Neuronal stem cell (in vitro differentiated cells): ENCODE results near the gene TSC22D2.

Experiments
- DNase-seq: peaks from one replicate; pipeline ENCODE4 v3.0.0-alpha.2; 2013; ENCODE audit warnings: low spot score
- H2AFZ ChIP-seq: one replicate; pipeline ENCODE4 v1.6.1; 2013; ENCODE audit warnings: mild to moderate bottlenecking, low read length, inconsistent platforms
- H2AK5ac ChIP-seq: 2 replicates; pipeline ENCODE4 v1.6.1; 2013; ENCODE audit warnings: low read depth, mild to moderate bottlenecking, inconsistent platforms, low read length, moderate library complexity, mixed read lengths
- H2BK120ac ChIP-seq: 2 replicates; pipeline ENCODE4 v1.6.1; 2013; ENCODE audit warnings: low read depth, mild to moderate bottlenecking, inconsistent platforms, low read length, moderate library complexity, mixed read lengths
- H2BK12ac ChIP-seq: one replicate; pipeline ENCODE4 v1.6.1; 2013; ENCODE audit warnings: low read length, inconsistent platforms
- H2BK15ac ChIP-seq: 2 replicates; pipeline ENCODE4 v1.6.1; 2013; ENCODE audit warnings: mild to moderate bottlenecking, low read length, inconsistent platforms, mixed read lengths
- H2BK5ac ChIP-seq: one replicate; pipeline ENCODE4 v1.6.1; 2013; ENCODE audit warnings: inconsistent platforms, mild to moderate bottlenecking, low read length, moderate library complexity
- H3K14ac ChIP-seq: one replicate; pipeline ENCODE4 v1.6.1; 2013; ENCODE audit warnings: low read length, inconsistent platforms
- H3K18ac ChIP-seq: 2 replicates; pipeline ENCODE4 v1.6.1; 2013; ENCODE audit warnings: low read length, inconsistent platforms
- H3K23ac ChIP-seq: 2 replicates; pipeline ENCODE4 v1.6.1; 2013; ENCODE audit warnings: low read depth, mild to moderate bottlenecking, mixed read lengths, low read length, inconsistent platforms; ENCODE audit not compliant: poor library complexity
- H3K27ac ChIP-seq: replicated peaks from 3 replicates; pipeline ENCODE4 v1.5.1; 2013; ENCODE audit warnings: low read length, inconsistent platforms
- H3K27me3 ChIP-seq, 3 experiments: 2 replicates each; pipeline ENCODE4 v1.6.1; 2013; ENCODE audit warnings: low read length in 3 of 3, mild to moderate bottlenecking in 2 of 3, inconsistent platforms in 1 of 3, low read depth in 1 of 3, mixed read lengths in 1 of 3, moderate library complexity in 1 of 3; ENCODE audit not compliant: control insufficient read depth in 3 of 3, insufficient read depth in 3 of 3
- H3K36me3 ChIP-seq, 2 donors: replicated peaks in 1 of 2; 2 replicates each; pipeline ENCODE4 v1.6.1; 2013; ENCODE audit warnings: low read length in 2 of 2; ENCODE audit not compliant: control insufficient read depth in 2 of 2, insufficient read depth in 2 of 2
- H3K4ac ChIP-seq: 2 replicates; pipeline ENCODE4 v1.6.1; 2013; ENCODE audit warnings: inconsistent platforms, mild to moderate bottlenecking, low read length, moderate library complexity
- H3K4me1 ChIP-seq, 2 donors: 1 replicate in 1 of 2; 2 replicates in 1 of 2; pipeline ENCODE4 v1.6.1; 2013; ENCODE audit warnings: low read length in 2 of 2, low read depth in 1 of 2; ENCODE audit not compliant: control insufficient read depth in 2 of 2, insufficient read depth in 1 of 2
- H3K4me2 ChIP-seq: one replicate; pipeline ENCODE4 v1.6.1; 2013; ENCODE audit warnings: mild to moderate bottlenecking, low read length, inconsistent platforms; ENCODE audit not compliant: insufficient read depth, poor library complexity, severe bottlenecking
- H3K4me3 ChIP-seq, 2 donors: 2 replicates each; pipeline ENCODE4 v1.5.1; 2013; ENCODE audit warnings: low read length in 2 of 2, mild to moderate bottlenecking in 2 of 2, inconsistent platforms in 1 of 2, moderate library complexity in 1 of 2
- H3K79me1 ChIP-seq: one replicate; pipeline ENCODE4 v1.6.1; 2013; ENCODE audit warnings: low read depth, mild to moderate bottlenecking, inconsistent platforms, low read length, moderate library complexity
- H3K9ac ChIP-seq: one replicate; pipeline ENCODE4 v1.6.1; 2013; ENCODE audit warnings: mild to moderate bottlenecking, low read depth, low read length, inconsistent platforms; ENCODE audit not compliant: poor library complexity
- H3K9me3 ChIP-seq, 2 donors: replicated peaks in 1 of 2; 2 replicates each; pipeline versions ENCODE3 to v1.6.1; 2013; ENCODE audit warnings: low read length in 2 of 2, mild to moderate bottlenecking in 2 of 2, inconsistent platforms in 1 of 2, low read depth in 1 of 2, mixed read lengths in 1 of 2, moderate library complexity in 1 of 2; ENCODE audit not compliant: control insufficient read depth in 2 of 2, insufficient read depth in 1 of 2
- H4K8ac ChIP-seq: one replicate; pipeline ENCODE4 v1.6.1; 2013; ENCODE audit warnings: low read depth, mild to moderate bottlenecking, inconsistent platforms, low read length, moderate library complexity
- H4K91ac ChIP-seq: one replicate; pipeline ENCODE4 v1.6.1; 2013; ENCODE audit warnings: low read length, low read depth, mild to moderate bottlenecking, inconsistent platforms; ENCODE audit not compliant: poor library complexity
- WGBS, 2 donors: extraction: QIAGEN DNeasy Blood & Tissue Kit; methylation state at CpG; one replicate each; pipeline ENCODE4 v1.1.7; 2013; ENCODE audit warnings: missing lambda C conversion rate in 2 of 2, mixed read lengths in 1 of 2; ENCODE audit not compliant: insufficient read length in 2 of 2, insufficient replicate concordance in 1 of 2; ENCODE audit errors: extremely low coverage in 2 of 2; 5-methylcytosine and 5-hydroxymethylcytosine counted together

Gene TSC22D2

DNA sequence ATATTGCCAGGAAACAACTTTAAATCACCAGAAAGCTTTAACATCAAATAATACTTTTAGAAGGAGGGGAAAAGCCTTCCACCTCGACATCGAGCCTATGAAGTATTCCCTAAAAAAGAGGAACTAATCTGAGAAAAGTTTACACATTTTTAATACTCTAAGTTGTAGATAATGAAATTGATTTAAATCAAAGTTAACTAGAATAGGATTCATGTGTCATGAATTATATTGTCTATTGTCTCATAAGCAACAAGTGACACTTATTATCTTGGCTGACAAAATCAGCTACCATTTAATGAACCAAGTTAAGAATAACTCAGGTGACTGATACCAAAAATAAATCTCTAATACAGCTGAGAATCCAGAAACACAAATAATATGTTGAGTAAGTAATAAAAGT lies 56.6 kb downstream of the TSC22D2 start:
- no peak overlapping the region for H3K14ac ChIP-seq
- no peak overlapping the region for H3K4me3 ChIP-seq
- no CpG with 5 or more reads among the region's 2 CpGs for WGBS, 2 donors
- DNase-seq = no peak
- no peak overlapping the region for H2BK5ac ChIP-seq
- H3K4me1 ChIP-seq = no peaks in the 10 kb centered on the region
- H4K8ac ChIP-seq = no peak overlapping the region
- H2AFZ ChIP-seq = no peak overlapping the region
- H2BK15ac ChIP-seq = no peak overlapping the region
- no peaks in the 10 kb centered on the region for H3K79me1 ChIP-seq
- no peak overlapping the region for H3K23ac ChIP-seq
- H2BK120ac ChIP-seq = no peak overlapping the region
- peaks cover 0 to 9% of the 10 kb centered on the region in 2 donors for H3K36me3 ChIP-seq
- H3K18ac ChIP-seq = no peak overlapping the region
- no peak overlapping the region for H3K9ac ChIP-seq
- no peak overlapping the region for H3K27ac ChIP-seq
- H3K4me2 ChIP-seq = no peak overlapping the region
- no peaks in the 10 kb centered on the region for H3K27me3 ChIP-seq
- no peak overlapping the region for H2AK5ac ChIP-seq
- no peak overlapping the region for H4K91ac ChIP-seq
- H2BK12ac ChIP-seq = no peak overlapping the region
- H3K4ac ChIP-seq = no peak overlapping the region
- H3K9me3 ChIP-seq = no peaks in the 10 kb centered on the region

DNA sequence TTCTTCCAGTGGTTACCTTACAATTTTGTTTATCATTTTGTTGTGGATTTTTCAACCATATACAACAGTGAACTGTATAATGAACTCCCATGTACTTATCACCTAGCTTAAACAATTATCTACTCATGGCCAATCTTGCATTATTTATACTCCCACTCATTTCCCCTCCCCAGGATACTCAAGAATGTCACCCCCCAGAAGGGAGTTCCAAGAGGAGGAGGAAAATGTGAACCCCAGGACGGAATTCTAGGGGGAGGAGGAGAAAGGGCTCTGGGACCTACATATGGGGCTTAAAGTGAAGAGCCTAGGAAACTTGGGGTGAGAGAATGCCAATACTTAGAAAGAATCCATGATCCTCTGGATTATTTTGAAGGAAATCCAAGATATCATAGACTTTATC lies 59.3 kb downstream of the TSC22D2 start:
- Histone ChIP-seq H4K8ac (no peak overlapping the region), H3K79me1 (no peaks in the 10 kb centered on the region), H3K27me3 (no peaks in the 10 kb centered on the region), H3K18ac (no peak overlapping the region), H3K4me3 (no peak overlapping the region), H3K9ac (no peak overlapping the region), H4K91ac (no peak overlapping the region), H3K4ac (no peak overlapping the region), H2BK15ac (no peak overlapping the region), H2BK12ac (no peak overlapping the region), H3K14ac (no peak overlapping the region), H2BK120ac (no peak overlapping the region), H2AK5ac (no peak overlapping the region), H3K23ac (no peak overlapping the region), H3K4me1 (no peaks in the 10 kb centered on the region), H2BK5ac (no peak overlapping the region), H3K36me3 (no peaks in the 10 kb centered on the region), H2AFZ (no peak overlapping the region), H3K27ac (no peak overlapping the region), H3K4me2 (no peak overlapping the region), H3K9me3 (no peaks in the 10 kb centered on the region)
- WGBS, 2 donors = no CpG with 5 or more reads among the region's 1 CpG
- no peak for DNase-seq

DNA sequence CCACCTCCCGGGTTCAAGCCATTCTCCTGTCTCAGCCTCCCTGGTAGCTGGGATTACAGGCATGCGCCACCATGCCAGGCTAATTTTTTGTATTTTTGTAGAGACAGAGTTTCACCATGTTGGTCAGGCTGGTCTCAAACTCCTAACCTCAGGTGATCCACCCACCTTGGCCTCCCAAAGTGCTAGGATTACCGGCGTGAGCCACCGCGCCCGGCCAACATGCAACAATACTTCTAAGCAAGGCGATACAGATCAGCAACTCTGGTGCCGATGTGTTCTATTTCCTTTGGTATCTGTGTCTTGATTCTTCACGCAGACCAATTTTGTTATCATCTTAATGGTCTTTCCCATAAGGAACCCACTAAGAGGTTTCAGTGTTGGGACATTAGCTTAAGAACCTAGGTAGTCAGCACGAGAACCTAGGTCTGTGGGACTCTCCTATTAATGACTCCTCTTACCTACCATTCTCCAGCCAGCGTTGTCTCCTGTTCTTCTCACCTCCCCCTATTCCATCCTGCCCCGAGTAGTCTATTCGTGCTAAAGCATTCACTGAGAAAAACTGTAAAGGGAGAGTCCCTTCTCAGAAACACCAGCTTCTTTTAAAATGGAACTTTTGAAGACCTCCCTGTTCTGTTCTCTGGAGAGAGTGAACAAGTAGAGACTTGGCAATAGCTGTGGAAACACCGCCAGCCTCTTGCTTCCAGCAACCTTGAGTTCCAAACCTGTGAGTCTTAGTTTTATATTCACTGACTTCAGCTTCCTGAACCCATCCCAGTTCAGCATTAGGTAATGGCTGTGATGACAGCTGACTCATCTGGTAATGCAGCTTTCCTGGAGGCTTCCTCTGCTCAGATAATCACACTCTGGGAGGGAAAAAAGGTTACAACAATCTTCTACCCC lies 61.2 kb downstream of the TSC22D2 start:
- no peak overlapping the region for H2BK12ac ChIP-seq
- no peak overlapping the region for H3K4me2 ChIP-seq
- H3K9ac ChIP-seq = no peak overlapping the region
- no peak overlapping the region for H2BK120ac ChIP-seq
- H2BK15ac ChIP-seq = no peak overlapping the region
- H3K27ac ChIP-seq = no peak overlapping the region
- H3K18ac ChIP-seq = no peak overlapping the region
- no peak overlapping the region for H3K14ac ChIP-seq
- H3K4me1 ChIP-seq = no peaks in the 10 kb centered on the region
- no peak overlapping the region for H3K4me3 ChIP-seq
- H4K91ac ChIP-seq = no peak overlapping the region
- H3K23ac ChIP-seq = no peak overlapping the region
- no peak overlapping the region for H2AFZ ChIP-seq
- no peak overlapping the region for H2BK5ac ChIP-seq
- H3K9me3 ChIP-seq = no peaks in the 10 kb centered on the region
- no peaks in the 10 kb centered on the region for H3K27me3 ChIP-seq
- H3K79me1 ChIP-seq = no peaks in the 10 kb centered on the region
- no peaks in the 10 kb centered on the region for H3K36me3 ChIP-seq
- no peak overlapping the region for H2AK5ac ChIP-seq
- DNase-seq = no peak
- H4K8ac ChIP-seq = no peak overlapping the region
- H3K4ac ChIP-seq = no peak overlapping the region
- WGBS, 2 donors = no CpG with 5 or more reads among the region's 15 CpGs

DNA sequence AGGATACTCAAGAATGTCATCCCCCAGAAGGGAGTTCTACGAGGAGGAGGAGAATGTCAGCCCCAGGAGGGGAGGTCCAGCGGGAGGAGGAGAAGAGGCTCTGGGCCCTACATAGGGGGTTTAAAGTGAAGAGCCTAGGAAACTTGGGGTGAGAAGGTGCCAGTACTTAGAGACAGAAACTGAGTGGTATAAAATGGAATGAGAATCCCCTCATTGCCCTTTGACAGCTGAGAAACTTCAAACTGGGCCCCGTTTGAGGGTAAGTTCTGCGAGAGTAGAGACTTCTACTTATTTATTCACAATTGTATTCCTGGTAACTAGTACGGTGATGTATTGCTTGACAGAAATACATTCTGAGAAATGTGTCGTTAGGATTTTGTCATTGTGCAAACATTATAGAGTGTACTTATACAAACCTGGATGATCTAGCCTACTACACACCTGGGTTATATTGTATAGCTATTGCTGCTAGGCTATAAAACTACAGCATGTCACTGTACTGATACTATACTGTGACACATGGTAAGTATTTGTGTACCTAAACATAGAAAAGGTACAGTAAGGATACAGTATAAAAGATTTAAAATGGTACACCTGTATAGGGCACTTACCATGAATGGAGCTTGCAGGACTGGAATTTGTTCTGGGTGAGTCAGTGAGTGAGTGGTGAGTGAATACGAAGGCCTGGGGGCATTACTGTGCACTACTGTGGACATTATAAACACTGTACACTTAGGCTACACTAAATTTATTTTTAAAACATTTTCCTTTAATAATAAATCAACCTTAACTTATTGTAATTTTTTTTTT lies 62.0 kb downstream of the TSC22D2 start:
- Histone ChIP-seq H2BK12ac (no peak overlapping the region), H3K9me3 (no peaks in the 10 kb centered on the region), H3K27ac (no peak overlapping the region), H2BK120ac (no peak overlapping the region), H2BK15ac (no peak overlapping the region), H3K9ac (no peak overlapping the region), H2BK5ac (no peak overlapping the region), H3K23ac (no peak overlapping the region), H3K4me3 (no peak overlapping the region), H3K79me1 (no peaks in the 10 kb centered on the region), H3K4me2 (no peak overlapping the region), H3K36me3 (no peaks in the 10 kb centered on the region), H4K91ac (no peak overlapping the region), H3K18ac (no peak overlapping the region), H2AK5ac (no peak overlapping the region), H3K4me1 (no peaks in the 10 kb centered on the region), H3K4ac (no peak overlapping the region), H2AFZ (no peak overlapping the region), H3K27me3 (no peaks in the 10 kb centered on the region), H4K8ac (no peak overlapping the region), H3K14ac (no peak overlapping the region)
- no CpG with 5 or more reads among the region's 7 CpGs for WGBS, 2 donors
- DNase-seq = no peak
